ENCODE results near the gene ATP2B1.
"Not testable (repeated sequence)": the region's sequence is repeated elsewhere in the genome, so short reads cannot be mapped to it uniquely, and the experiment has no call there.

The ATP2B1 gene

DNA sequence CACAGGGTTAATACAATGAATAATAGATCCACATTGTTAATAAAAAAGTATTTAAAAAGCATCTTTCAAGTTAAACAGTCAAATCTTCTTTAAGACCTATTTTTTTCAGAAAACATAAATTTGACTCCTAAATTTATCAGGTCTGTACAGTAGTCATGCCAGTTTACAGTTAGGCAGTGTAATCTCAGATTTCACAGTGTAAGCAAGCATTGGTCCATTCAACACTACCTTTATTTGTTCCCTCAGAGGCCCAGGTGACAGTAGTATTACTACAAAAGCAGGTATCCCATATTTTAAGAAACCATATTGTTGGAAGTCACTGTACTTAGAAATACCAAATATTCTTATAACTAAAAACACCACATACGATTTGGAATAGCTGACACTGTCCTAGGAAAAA is 6.1 kb downstream of the ATP2B1 start:
- TF ChIP-seq, protein P1, sequence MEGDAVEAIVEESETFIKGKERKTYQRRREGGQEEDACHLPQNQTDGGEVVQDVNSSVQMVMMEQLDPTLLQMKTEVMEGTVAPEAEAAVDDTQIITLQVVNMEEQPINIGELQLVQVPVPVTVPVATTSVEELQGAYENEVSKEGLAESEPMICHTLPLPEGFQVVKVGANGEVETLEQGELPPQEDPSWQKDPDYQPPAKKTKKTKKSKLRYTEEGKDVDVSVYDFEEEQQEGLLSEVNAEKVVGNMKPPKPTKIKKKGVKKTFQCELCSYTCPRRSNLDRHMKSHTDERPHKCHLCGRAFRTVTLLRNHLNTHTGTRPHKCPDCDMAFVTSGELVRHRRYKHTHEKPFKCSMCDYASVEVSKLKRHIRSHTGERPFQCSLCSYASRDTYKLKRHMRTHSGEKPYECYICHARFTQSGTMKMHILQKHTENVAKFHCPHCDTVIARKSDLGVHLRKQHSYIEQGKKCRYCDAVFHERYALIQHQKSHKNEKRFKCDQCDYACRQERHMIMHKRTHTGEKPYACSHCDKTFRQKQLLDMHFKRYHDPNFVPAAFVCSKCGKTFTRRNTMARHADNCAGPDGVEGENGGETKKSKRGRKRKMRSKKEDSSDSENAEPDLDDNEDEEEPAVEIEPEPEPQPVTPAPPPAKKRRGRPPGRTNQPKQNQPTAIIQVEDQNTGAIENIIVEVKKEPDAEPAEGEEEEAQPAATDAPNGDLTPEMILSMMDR (IDR thresholded peaks at IDR 0.05; ENCODE audit: control insufficient read depth, insufficient read depth, low read depth, low read length, missing control alignments), result no peak
- H3K4me3 ChIP-seq (ENCODE audit: control insufficient read depth, low read depth, low read length), result no peak overlapping the region
- DNase-seq (ENCODE audit: low read depth), result no peak

DNA sequence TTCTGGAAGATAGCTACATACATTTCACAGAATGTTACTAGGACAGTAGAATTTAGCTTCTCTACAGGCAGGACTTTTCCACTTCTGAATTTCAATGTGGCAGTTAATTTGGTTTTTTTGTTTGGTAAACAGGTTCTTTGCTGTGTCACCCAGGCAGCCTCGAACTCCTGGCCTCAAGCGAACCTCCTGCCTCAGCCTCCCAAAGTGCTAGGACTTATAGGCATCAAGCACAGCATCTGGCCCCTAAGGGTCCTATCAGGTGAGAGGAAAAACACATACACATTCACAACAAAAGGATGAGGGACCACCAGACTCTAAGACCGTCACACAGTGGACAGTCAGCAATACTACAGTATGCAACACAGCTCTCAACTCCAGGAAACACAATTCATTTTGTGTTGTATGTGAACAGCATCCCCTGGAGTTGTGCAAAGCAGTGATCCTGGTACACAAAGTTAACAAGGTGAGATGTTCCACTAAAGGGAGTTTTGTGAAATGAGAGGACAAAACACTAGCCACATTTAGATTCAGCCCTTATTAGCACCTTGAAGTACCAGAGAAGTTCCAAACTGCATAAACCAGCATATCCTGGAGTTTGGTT is 6.9 kb downstream of the ATP2B1 start:
- no peak for DNase-seq (ENCODE audit: low read depth)
- no peak overlapping the region for H3K4me3 ChIP-seq (ENCODE audit: control insufficient read depth, low read depth, low read length)
- TF ChIP-seq, protein P1 (IDR thresholded peaks at IDR 0.05; ENCODE audit: control insufficient read depth, insufficient read depth, low read depth, low read length, missing control alignments), result no peak

DNA sequence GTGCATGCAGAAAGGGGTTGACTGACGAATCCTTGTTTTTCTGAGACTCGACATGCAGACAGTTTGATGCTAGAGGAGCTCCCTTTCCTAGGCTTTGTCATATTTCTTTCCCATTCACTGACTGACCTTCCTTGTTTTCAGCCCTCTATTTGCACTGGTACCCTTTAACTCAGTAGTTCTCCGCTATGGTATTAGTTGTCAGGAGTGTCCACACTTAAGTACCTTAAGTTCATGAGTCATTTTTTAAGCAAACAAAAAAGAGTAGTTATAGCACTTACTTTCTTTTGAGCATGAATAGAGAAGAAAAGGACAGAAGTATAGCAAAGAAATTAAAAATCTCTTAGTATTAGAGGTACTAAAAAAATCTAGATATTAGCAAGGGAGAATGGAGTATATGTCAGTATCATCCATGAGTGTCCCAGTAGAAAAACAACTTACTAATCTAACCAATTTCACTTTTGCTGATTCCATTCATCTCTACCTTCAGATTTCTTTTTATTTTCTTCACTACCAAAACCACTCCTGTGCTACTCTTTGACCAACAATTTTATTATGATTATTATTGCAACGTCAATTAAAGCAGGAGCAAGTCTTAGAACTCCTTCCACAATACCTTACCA is 8.3 kb downstream of the ATP2B1 start:
- no peak overlapping the region for H3K4me3 ChIP-seq (ENCODE audit: control insufficient read depth, low read depth, low read length)
- TF ChIP-seq, protein P1 (IDR thresholded peaks at IDR 0.05; ENCODE audit: control insufficient read depth, insufficient read depth, low read depth, low read length, missing control alignments), result no peak
- DNase-seq (ENCODE audit: low read depth), result no peak

GRCh38 chr12:89698607-89699006 is 10.0 kb downstream of the ATP2B1 start:
- no peak overlapping the region for H3K4me3 ChIP-seq (ENCODE audit: control insufficient read depth, low read depth, low read length)
- DNase-seq (ENCODE audit: low read depth), result no peak
- TF ChIP-seq, protein P1 (IDR thresholded peaks at IDR 0.05; ENCODE audit: control insufficient read depth, insufficient read depth, low read depth, low read length, missing control alignments), result no peak

DNA sequence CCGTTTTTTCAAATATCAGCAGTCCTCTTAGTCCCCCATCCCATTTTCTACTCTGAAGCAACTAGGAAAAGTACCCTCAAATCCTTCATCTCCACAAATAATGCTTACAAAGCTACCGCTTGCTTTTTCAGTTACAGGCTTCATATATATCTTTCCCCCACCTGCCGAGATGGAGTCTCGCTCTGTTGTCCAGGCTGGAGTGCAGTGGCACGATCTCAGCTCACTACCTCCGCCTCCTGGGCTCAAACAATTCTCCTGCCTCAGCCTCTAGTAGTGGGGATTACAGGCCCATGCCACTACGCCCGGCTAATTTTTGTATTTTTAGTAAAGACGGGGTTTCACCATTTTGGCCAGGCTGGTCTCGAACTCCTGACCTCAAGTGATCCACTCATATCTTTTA is 10.9 kb downstream of the ATP2B1 start:
- not testable (repeated sequence) for DNase-seq (ENCODE audit: low read depth); H3K4me3 ChIP-seq (ENCODE audit: control insufficient read depth, low read depth, low read length)

DNA sequence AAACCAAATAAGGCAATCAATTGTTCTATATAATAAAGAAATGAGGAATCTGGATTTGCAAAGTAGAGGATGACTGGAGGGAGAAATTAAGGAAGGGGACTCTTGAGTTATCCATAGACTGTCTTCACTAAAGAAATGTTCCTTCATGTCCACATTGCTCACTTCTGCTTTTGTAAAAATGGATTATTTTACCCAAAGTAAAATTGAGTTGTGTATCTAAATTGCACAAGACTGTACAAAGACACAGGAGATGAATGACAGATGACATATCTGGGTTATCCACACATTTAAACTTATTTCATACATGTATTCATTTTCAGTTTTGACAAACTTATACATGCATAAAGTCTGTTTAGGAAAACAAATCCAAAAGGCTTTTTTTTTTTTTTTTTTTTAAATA is 11.3 kb downstream of the ATP2B1 start:
- no peak for DNase-seq (ENCODE audit: low read depth)
- TF ChIP-seq, protein P1 (IDR thresholded peaks at IDR 0.05; ENCODE audit: control insufficient read depth, insufficient read depth, low read depth, low read length, missing control alignments), result no peak
- no peak overlapping the region for H3K4me3 ChIP-seq (ENCODE audit: control insufficient read depth, low read depth, low read length)

- TF ChIP-seq, protein P1 (IDR thresholded peaks at IDR 0.05; ENCODE audit: control insufficient read depth, insufficient read depth, low read depth, low read length, missing control alignments), result no peak
- no peak for DNase-seq (ENCODE audit: low read depth)
Measured at GRCh38 chr12:89695830-89696229, 12.8 kb downstream of the ATP2B1 start.

More at GRCh38 chr12:89695830-89696229, 12.8 kb downstream of the ATP2B1 start:
- H3K4me3 ChIP-seq (ENCODE audit: control insufficient read depth, low read depth, low read length), result no peak overlapping the region
